ENCODE data around the gene CACTIN.

GRCh38 chr19:3633559-3633988, 7.0 kb upstream of the CACTIN start:
- no peak for TF ChIP-seq POLR2A (IDR thresholded peaks at IDR 0.05)
- no peak for TF ChIP-seq CTCF (IDR thresholded peaks at IDR 0.05)
- no peak for TF ChIP-seq POLR2AphosphoS5 (IDR thresholded peaks at IDR 0.05)
- no peak for TF ChIP-seq EP300 (IDR thresholded peaks at IDR 0.05)
